ENCODE results near the gene CEMP1.

The CEMP1 gene

GRCh38 chr16:2518823-2519710, 12.1 kb downstream of the CEMP1 start:
- Histone ChIP-seq H3K36me3 (replicated peaks; ENCODE audit: low read depth, low read length) (peaks cover 12% of the 10 kb centered on the region), H3K79me2 (ENCODE audit: low read length) (peaks cover 67% of the 10 kb centered on the region), H3K4me1 (ENCODE audit: low read length) (peaks cover 33% of the 10 kb centered on the region), H3K4me2 (ENCODE audit: low read length) (no peak overlapping the region), H4K20me1 (ENCODE audit: insufficient read depth, low read length) (peaks cover 56% of the 10 kb centered on the region), H3K9me3 (ENCODE audit: insufficient read depth, low read length) (no peaks in the 10 kb centered on the region), H3K27me3 (ENCODE audit: low read depth, low read length) (no peaks in the 10 kb centered on the region), H3K27ac (ENCODE audit: low read length) (no peak overlapping the region), H3K4me3 (ENCODE audit: low read length) (no peak overlapping the region), H3K9ac (ENCODE audit: low read length) (no peak overlapping the region), H2AFZ (ENCODE audit: low read depth, low read length) (no peak overlapping the region)
- TF ChIP-seq EZH2phosphoT487 (IDR thresholded peaks at IDR 0.05; ENCODE audit: low read depth) (no peak), CTCF (IDR thresholded peaks at IDR 0.05; ENCODE audit: low read depth, low read length) (no peak)

GRCh38 chr16:2517954-2518605, 13.1 kb downstream of the CEMP1 start:
- H3K27ac ChIP-seq (ENCODE audit: low read length), result peak overlapping the region; percentile 19; the same call in 1 of the 2 replicates
- H3K4me1 ChIP-seq (ENCODE audit: low read length), result peaks cover 36% of the 10 kb centered on the region
- TF ChIP-seq CTCF (IDR thresholded peaks at IDR 0.05; ENCODE audit: low read depth, low read length), result no peak
- TF ChIP-seq EZH2phosphoT487 (IDR thresholded peaks at IDR 0.05; ENCODE audit: low read depth), result no peak
- H2AFZ ChIP-seq (ENCODE audit: low read depth, low read length), result no peak overlapping the region
- H3K9ac ChIP-seq (ENCODE audit: low read length), result no peak overlapping the region
- no peak overlapping the region for H3K4me3 ChIP-seq (ENCODE audit: low read length)
- no peaks in the 10 kb centered on the region for H3K9me3 ChIP-seq (ENCODE audit: insufficient read depth, low read length)
- peaks cover 72% of the 10 kb centered on the region for H3K79me2 ChIP-seq (ENCODE audit: low read length)
- peaks cover 5% of the 10 kb centered on the region for H3K36me3 ChIP-seq (replicated peaks; ENCODE audit: low read depth, low read length)
- H4K20me1 ChIP-seq (ENCODE audit: insufficient read depth, low read length), result peaks cover 56% of the 10 kb centered on the region
- H3K4me2 ChIP-seq (ENCODE audit: low read length), result no peak overlapping the region
- H3K27me3 ChIP-seq (ENCODE audit: low read depth, low read length), result no peaks in the 10 kb centered on the region

- H3K4me2 ChIP-seq (ENCODE audit: low read length), result 0 out of 2 replicates have a peak overlapping the region, but pooled peaks have one; percentile 3
- peaks cover 5% of the 10 kb centered on the region for H3K36me3 ChIP-seq (replicated peaks; ENCODE audit: low read depth, low read length)
- H3K27ac ChIP-seq (ENCODE audit: low read length), result no peak overlapping the region
- H3K9ac ChIP-seq (ENCODE audit: low read length), result no peak overlapping the region; the same call in 1 of the 2 replicates
- peaks cover 56% of the 10 kb centered on the region for H4K20me1 ChIP-seq (ENCODE audit: insufficient read depth, low read length)
- no peak for TF ChIP-seq EZH2phosphoT487 (IDR thresholded peaks at IDR 0.05; ENCODE audit: low read depth)
- no peak for TF ChIP-seq CTCF (IDR thresholded peaks at IDR 0.05; ENCODE audit: low read depth, low read length)
- no peak overlapping the region for H3K4me3 ChIP-seq (ENCODE audit: low read length)
- peaks cover 44% of the 10 kb centered on the region for H3K4me1 ChIP-seq (ENCODE audit: low read length)
- H2AFZ ChIP-seq (ENCODE audit: low read depth, low read length), result no peak overlapping the region
- peaks cover 72% of the 10 kb centered on the region for H3K79me2 ChIP-seq (ENCODE audit: low read length)
- no peaks in the 10 kb centered on the region for H3K9me3 ChIP-seq (ENCODE audit: insufficient read depth, low read length)
- no peaks in the 10 kb centered on the region for H3K27me3 ChIP-seq (ENCODE audit: low read depth, low read length)
These were observed 14.6 kb downstream of the CEMP1 start for GRCh38 chr16:2516391-2517240.
